Measurements from ENCODE around the gene MCC.

The MCC gene

GRCh38 chr5:113031104-113031503 is 457.1 kb downstream of the MCC start:
- no peak for DNase-seq (ENCODE audit: low read depth)

DNA sequence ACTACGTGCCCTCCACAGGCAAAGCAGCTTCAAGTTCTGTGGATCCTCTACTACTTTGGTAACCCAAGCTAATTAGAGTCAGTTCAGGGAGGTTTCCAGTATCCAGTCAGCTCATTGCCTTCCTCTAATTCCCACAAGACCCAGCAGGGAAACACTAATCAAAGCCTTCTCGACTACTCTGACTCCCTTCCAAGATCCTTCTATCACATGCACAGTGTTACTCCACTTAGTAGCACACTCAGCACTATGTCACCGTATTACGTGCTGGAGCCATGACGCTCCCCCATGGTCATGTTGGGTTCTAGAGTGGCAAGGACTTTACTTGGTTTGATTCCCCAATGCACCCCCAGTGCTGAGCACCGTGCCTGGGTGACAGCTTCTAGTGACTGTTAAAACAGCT is 458.6 kb downstream of the MCC start:
- no peak for DNase-seq (ENCODE audit: low read depth)

- no peak for DNase-seq (ENCODE audit: low read depth)
Measured at GRCh38 chr5:113027431-113027830, 460.8 kb downstream of the MCC start.

- DNase-seq (ENCODE audit: low read depth) = no peak
Measured at GRCh38 chr5:113027015-113027414, 461.2 kb downstream of the MCC start.

GRCh38 chr5:113026211-113026610 is 462.0 kb downstream of the MCC start:
- no peak for DNase-seq (ENCODE audit: low read depth)

- no peak for DNase-seq (ENCODE audit: low read depth)
Measured at GRCh38 chr5:113025596-113025995, 462.7 kb downstream of the MCC start.

- no peak for DNase-seq (ENCODE audit: low read depth)
Measured at GRCh38 chr5:113024076-113024697, 464.1 kb downstream of the MCC start.

- DNase-seq (ENCODE audit: low read depth) = no peak
Measured at GRCh38 chr5:113022661-113023060, 465.6 kb downstream of the MCC start.

DNA sequence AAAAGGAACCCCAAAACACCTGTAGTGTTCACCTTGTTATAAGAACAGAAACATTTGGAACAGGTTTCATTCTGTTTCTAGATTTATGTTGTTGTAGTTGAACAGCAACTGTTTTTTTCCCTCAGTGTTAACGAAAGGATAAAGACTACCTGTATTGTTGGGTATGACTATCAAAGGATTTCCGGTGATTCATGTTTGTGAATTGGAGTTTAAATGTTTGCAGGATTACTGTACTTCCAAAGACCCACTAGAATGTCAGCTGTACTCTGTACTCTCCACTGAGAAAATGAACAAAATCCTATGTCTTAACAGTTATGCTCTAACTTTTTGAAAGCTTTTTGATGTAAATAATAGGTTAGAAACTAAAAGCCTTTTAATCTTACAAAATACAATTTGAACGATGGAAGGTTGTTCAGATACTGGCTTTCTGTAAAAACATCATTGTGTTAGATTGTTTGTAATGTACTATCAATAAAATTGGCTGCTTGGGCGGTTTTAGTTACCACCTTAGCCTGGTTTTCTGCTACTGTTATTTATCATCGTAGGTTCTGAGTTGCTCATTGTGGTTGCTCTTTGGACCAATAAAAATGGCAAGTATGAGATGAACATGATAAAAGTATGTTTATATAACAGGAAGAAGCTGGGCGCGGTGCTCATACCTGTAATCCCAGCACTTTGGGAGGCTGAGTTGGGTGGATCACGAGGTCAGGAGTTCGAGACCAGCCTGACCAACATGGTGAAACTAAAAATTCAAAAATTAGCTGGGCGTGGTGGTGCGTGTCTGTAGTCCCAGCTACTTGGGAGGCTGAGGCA is 467.6 kb downstream of the MCC start:
- DNase-seq (ENCODE audit: low read depth) = no peak

- DNase-seq (ENCODE audit: low read depth) = no peak
Measured at GRCh38 chr5:113017881-113018635, 470.2 kb downstream of the MCC start.

DNA sequence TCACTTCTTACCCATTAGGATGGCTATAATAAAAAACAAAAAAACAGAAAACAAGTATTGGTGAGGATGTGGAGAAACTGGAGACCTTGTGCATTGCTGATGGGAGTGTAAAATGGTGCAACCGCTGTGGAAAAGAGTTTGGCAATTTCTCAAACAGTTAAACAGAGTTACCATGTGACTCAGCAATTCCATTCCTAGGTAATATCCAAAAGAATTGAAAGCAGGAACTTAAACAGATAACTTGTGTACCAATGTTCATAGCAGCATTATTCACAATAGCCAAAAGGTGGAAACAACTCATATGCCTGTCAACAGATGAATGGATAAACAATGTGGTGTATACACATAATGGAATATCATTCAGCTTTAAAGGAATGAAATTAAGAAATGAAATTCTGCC is 482.8 kb downstream of the MCC start:
- no peak for DNase-seq (ENCODE audit: low read depth)

- no peak for DNase-seq (ENCODE audit: low read depth)
Measured at GRCh38 chr5:113003763-113004162, 484.5 kb downstream of the MCC start.

- DNase-seq (ENCODE audit: low read depth) = no peak
Measured at GRCh38 chr5:113002423-113002822, 485.8 kb downstream of the MCC start.

DNA sequence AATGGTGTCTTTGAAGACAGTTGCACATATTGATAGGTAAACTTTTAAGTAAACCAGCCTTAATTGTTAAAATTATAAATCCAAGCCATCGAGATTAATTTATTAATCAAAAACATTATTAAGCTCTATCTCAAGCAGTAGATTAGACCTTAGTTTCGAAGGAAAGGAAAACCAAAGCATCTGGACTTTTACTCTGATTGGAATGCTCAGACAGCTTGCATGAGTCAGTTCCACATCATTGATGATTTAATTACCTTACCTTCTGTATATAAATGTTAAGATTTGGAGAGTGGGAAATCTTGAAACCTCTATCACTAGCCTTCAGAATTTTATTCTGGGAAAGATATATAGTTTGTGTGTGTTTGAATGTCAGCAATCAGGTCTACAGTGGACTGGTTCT is 487.8 kb downstream of the MCC start:
- no peak for DNase-seq (ENCODE audit: low read depth)

GRCh38 chr5:112998296-112998695 is 490.0 kb downstream of the MCC start:
- DNase-seq (ENCODE audit: low read depth) = no peak

GRCh38 chr5:112996830-112997374 is 491.4 kb downstream of the MCC start:
- no peak for DNase-seq (ENCODE audit: low read depth)

GRCh38 chr5:112995764-112996618 is 492.3 kb downstream of the MCC start:
- no peak for DNase-seq (ENCODE audit: low read depth)

DNA sequence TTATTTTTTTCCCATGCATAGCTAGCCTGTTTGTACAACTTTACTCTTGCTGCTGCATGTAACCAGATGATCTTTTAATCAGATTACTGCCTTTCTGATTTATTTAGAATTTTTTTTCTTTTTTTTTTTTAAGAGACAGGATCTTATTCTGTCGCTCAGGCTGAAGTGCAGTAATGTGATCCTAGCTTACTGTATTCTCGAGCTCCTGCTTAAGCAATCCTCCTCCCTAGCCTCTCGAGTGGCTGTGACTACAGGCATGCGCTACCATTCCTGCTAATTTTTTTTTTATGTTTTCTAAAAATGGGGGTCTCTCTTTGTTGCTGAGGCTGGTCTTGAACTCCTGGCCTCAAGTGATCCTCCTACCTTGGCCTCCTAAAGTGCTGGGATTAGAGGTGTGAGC is 502.0 kb downstream of the MCC start:
- DNase-seq (ENCODE audit: low read depth) = no peak

DNA sequence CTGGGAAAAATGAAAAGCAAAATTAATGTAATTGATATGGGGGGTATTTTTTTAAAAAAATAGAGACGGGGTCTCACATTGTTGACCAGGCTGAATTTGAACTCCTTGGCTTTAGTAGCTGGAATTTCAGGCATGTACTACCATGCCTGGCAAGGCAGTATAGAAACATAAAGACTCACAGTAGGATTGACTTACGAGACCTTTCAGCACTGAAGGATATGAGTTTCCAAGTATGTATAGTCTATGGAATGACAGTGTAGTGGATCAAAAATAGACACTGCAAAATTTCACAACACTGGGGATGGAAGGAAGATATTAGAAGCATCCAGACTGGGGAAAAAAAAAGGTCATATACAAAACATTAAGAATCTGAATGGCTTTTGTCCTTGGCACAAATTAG is 504.9 kb downstream of the MCC start:
- no peak for DNase-seq (ENCODE audit: low read depth)

DNA sequence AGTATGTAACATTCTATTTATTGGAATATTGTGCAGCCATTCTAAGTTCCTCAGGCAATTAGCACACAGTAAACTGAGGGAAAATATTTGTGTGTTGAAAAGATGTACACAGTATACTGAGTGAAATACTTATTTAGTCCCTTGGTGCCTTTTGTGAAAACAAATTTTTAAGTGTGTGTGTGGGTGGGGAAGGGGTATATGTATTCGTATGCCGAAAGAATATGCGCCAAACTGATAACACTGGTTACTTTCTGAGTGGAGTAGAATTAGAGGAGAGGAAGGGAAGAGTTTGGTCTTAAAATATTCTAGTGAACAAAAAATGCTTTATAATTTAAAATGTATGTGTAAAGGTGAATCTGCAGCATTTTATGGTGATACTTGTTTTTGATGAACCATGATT is 508.5 kb downstream of the MCC start:
- DNase-seq (ENCODE audit: low read depth) = no peak

GRCh38 chr5:112978836-112979235 is 509.4 kb downstream of the MCC start:
- no peak for DNase-seq (ENCODE audit: low read depth)

DNA sequence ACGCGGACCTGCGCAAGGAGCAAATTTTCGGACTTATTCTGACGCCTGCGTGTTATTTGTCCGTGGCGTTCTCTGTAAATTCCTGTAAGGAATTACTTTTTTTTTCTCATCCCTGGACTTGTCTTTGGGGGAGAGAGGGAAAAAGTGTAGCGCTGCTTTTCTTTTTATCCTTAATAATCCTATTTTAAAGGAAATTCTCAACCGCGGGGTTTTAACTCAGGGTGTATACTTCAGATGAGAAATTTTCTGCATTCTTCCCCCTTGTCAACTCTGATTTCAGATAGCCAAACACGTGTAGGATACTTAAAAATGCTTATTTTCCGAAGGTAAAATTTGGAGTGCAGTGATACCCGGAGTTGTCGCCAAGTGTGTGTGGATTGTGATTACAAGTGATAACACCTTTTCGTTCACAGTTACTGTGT is 510.8 kb downstream of the MCC start:
- DNase-seq (ENCODE audit: low read depth) = no peak

Measured in GM04503 (cell line).